Mucosa of stomach (tissue), 1 donor: ENCODE data around the gene SPAM1.
"Not testable (repeated sequence)": the region's sequence is repeated elsewhere in the genome, so short reads cannot be mapped to it uniquely, and the experiment has no call there.

Experiments used
- H3K27me3 ChIP-seq: one replicate; pipeline ENCODE4 v1.7.0; 2013; ENCODE audit warnings: mild to moderate bottlenecking, low read length; ENCODE audit not compliant: control insufficient read depth, insufficient read depth
- H3K36me3 ChIP-seq: one replicate; pipeline ENCODE4 v1.7.0; 2013; ENCODE audit warnings: low read length; ENCODE audit not compliant: control insufficient read depth, insufficient read depth
- H3K4me1 ChIP-seq: one replicate; pipeline ENCODE4 v1.7.0; 2013; ENCODE audit warnings: mild to moderate bottlenecking, low read length; ENCODE audit not compliant: control insufficient read depth, insufficient read depth
- H3K4me3 ChIP-seq: one replicate; pipeline ENCODE4 v1.7.0; 2013; ENCODE audit warnings: low read length
- H3K9ac ChIP-seq: one replicate; pipeline ENCODE4 v1.7.0; 2013; ENCODE audit warnings: mild to moderate bottlenecking, low read length, moderate library complexity
- H3K9me3 ChIP-seq: one replicate; pipeline ENCODE4 v1.7.0; 2013; ENCODE audit warnings: mild to moderate bottlenecking, low read length, moderate library complexity; ENCODE audit not compliant: control insufficient read depth
- donor health status: Pancreatic carcinoma.

Gene SPAM1

DNA sequence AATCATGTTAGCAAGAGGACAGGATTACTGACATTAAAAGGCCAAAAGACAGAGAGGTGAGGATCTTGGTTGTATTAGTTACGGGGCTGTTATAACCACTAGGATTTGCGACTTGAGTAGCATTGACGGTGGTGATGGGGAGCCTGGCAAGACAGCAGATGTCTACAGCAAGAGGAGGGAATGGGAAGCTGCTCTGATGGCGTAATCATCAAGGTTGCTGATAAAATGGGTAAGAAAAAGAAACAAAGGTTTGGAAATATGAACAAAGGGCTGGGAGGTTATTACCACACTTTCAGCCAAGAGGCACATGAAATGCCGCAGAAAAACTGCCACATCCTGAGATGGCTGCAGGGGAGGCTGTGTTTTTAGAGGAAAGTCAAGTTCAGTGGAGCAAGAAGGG is 73.9 kb downstream of the SPAM1 start:
- Histone ChIP-seq H3K36me3 (no peaks in the 10 kb centered on the region), H3K4me3 (no peak overlapping the region), H3K9ac (no peak overlapping the region), H3K4me1 (no peaks in the 10 kb centered on the region), H3K27me3 (no peaks in the 10 kb centered on the region), H3K9me3 (no peaks in the 10 kb centered on the region)

DNA sequence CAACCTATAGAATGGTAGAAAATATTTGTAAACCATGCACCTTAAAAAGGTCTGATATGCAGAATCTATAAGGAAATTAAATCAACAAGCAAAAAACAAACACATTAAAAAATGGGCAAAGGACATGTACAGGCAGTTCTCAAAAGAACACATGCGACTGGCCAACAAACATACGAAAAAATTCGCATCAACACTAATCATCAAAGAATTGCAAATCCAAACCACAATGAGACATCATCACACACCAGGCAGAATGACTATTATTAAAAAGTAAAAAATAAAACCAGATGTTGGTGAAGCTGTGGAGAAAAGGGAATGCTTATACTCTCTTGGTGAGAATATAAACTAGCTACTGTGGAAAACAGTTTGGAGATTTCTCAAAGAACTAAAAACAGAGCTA is 74.7 kb downstream of the SPAM1 start:
- no peaks in the 10 kb centered on the region for H3K9me3 ChIP-seq
- H3K4me3 ChIP-seq: no peak overlapping the region
- no peaks in the 10 kb centered on the region for H3K4me1 ChIP-seq
- no peak overlapping the region for H3K9ac ChIP-seq
- no peaks in the 10 kb centered on the region for H3K36me3 ChIP-seq
- H3K27me3 ChIP-seq: no peaks in the 10 kb centered on the region

DNA sequence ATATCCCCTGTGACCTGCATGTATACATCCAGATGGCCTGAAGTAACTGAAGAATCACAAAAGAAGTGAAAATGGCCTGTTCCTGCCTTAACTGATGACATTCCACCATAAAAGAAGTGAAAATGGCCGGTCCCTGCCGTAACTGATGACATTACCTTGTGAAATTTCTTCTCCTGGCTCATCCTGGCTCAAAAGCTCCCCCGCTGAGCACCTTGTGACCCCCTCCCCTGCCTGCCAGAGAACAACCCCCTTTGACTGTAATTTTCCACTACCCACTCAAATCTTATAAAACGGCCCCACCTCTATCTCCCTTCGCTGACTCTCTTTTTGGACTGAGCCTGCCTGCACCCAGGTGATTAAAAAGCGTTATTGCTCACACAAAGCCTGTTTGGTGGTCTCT is 83.3 kb downstream of the SPAM1 start:
- H3K36me3 ChIP-seq, H3K27me3 ChIP-seq, H3K4me3 ChIP-seq, H3K4me1 ChIP-seq, H3K9me3 ChIP-seq, H3K9ac ChIP-seq: not testable (repeated sequence)

DNA sequence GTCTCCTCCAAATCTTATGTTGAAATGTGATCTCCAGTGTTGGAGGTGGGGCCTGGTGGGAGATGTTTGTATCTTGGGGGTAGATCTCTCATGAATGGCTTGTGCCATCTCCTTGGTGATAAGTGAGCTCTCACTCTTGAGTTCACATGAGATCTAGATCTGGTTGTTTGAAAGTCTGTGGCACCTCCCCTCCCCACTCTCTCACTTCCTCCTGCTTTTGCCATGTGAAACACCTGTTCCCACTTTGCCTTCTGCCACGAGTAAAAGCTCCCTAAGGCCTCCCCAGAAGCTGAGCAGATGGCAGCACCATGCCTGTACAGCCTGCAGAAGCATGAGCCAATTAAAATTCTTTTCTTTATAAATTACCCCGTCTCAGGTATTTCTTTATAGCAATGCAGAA is 84.3 kb downstream of the SPAM1 start:
- Histone ChIP-seq H3K4me1 (peaks cover 7% of the 10 kb centered on the region), H3K4me3 (no peak overlapping the region), H3K9me3 (no peaks in the 10 kb centered on the region), H3K36me3 (no peaks in the 10 kb centered on the region), H3K9ac (no peak overlapping the region), H3K27me3 (no peaks in the 10 kb centered on the region)
